K562 (cell line): ENCODE measurements around the gene SRF. TPM values are rescaled to one million over a fixed set of nuclear protein-coding genes. Genes with fewer than 3 reads are reported as not detected.

Source experiments
- ERF ChIP-seq: fragments of 450-650 bp; formaldehyde crosslinking; IDR thresholded peaks from 2 replicates; pipeline ENCODE4 v1.4.0; 2020; ENCODE audit warnings: mild to moderate bottlenecking, mixed read lengths
- EZH2 ChIP-seq: IDR thresholded peaks from 2 replicates; pipeline ENCODE4 v1.6.1; 2012; ENCODE audit warnings: low read depth, mild to moderate bottlenecking, inconsistent platforms, low read length, borderline replicate concordance
- HNRNPL ChIP-seq: fragments of 200-400 bp; formaldehyde crosslinking; IDR thresholded peaks from 2 replicates; pipeline ENCODE4 v1.6.1; 2017; ENCODE audit warnings: low read depth, mild to moderate bottlenecking, low read length
- SRSF3 ChIP-seq: fragments of 200-400 bp; formaldehyde crosslinking; IDR thresholded peaks from 2 replicates; pipeline ENCODE4 v1.6.1; 2016; ENCODE audit warnings: mild to moderate bottlenecking, low read length, moderate library complexity; ENCODE audit not compliant: insufficient read depth
- TSC22D4 ChIP-seq: fragments of 450-650 bp; IDR thresholded peaks from 2 replicates; pipeline ENCODE4 v1.6.1; 2016; ENCODE audit warnings: missing genetic modification characterization, missing biosample characterization, control low read depth
- ZNF174 ChIP-seq: fragments of 250-450 bp; sonication (Bioruptor Pico); IDR thresholded peaks from 2 replicates; pipeline ENCODE4 v1.4.0; 2020; ENCODE audit warnings: mild to moderate bottlenecking
- polyA plus RNA-seq, 8 experiments: library from polyadenylated mRNA; depleted of rRNA in 4 of 8; stranded (reverse) in 5 of 8; unstranded in 3 of 8; fragments of >200 nt; fragmentation: Nextera tagmentation in 2 of 8; fragmentation: Illumina TruSeq in 1 of 8; extraction: Ambion mirVana in 2 of 8; extraction: Trizol in 1 of 8; gene quantifications; 2 replicates each; pipeline versions ENCODE4 v1.2.1 to v1.2.3, GENCODE V29; 2011 to 2014; ENCODE audit warnings: inconsistent platforms in 1 of 8, missing spikeins in 1 of 8
- total RNA-seq, 7 experiments: library from RNA; depleted of rRNA in 6 of 7; stranded (reverse); fragments of >200 nt in 6 of 7; fragmentation: Illumina TruSeq in 2 of 7; extraction: Trizol in 2 of 7; gene quantifications; 2 replicates each; pipeline versions ENCODE4 v1.2.1 to v1.2.3, GENCODE V29; 2011 to 2021; ENCODE audit warnings: low replicate concordance in 1 of 7
- TF ChIP-seq, protein P1 (sequence below): sonication (generic); formaldehyde crosslinking; IDR thresholded peaks from 2 replicates; pipeline ENCODE4 v1.8.0; 2023; ENCODE audit warnings: missing genetic modification reagents, mild to moderate bottlenecking, borderline replicate concordance
- TF ChIP-seq, protein P2 (sequence below): sonication (generic); formaldehyde crosslinking; IDR thresholded peaks from 2 replicates; pipeline ENCODE4 v1.8.0; 2022; ENCODE audit warnings: missing genetic modification reagents, mild to moderate bottlenecking, moderate library complexity, borderline replicate concordance
- TF ChIP-seq, protein P3 (sequence below): sonication (generic); formaldehyde crosslinking; IDR thresholded peaks from 2 replicates; pipeline ENCODE4 v1.8.0; 2022; ENCODE audit warnings: missing genetic modification reagents, mild to moderate bottlenecking, borderline replicate concordance

The SRF gene
- total and polyA plus RNA-seq, 9 of the 15 experiments (the other 6 are each of a cell fraction or from before 2014, with no cell fraction given), result 2.5 to 37.0 (median 24.6) TPM

DNA sequence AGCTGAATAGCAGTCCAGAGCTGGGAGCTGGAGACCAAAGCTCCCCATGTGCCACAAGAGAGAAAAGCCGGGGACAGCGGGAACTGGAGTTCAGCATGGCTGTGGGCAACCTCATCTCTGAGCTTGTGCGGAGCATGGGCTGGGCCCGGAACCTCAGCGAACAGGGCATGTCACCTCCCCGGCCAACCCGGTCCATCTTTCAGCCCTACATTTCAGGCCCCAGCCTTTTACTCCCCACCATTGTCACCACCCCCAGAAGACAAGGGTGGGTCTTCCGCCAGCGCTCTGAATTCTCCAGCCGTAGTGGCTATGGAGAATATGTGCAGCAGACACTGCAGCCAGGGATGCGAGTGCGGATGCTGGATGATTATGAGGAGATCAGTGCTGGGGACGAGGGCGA, 14.9 kb downstream of the SRF start (continued):
- TF ChIP-seq, protein P1, sequence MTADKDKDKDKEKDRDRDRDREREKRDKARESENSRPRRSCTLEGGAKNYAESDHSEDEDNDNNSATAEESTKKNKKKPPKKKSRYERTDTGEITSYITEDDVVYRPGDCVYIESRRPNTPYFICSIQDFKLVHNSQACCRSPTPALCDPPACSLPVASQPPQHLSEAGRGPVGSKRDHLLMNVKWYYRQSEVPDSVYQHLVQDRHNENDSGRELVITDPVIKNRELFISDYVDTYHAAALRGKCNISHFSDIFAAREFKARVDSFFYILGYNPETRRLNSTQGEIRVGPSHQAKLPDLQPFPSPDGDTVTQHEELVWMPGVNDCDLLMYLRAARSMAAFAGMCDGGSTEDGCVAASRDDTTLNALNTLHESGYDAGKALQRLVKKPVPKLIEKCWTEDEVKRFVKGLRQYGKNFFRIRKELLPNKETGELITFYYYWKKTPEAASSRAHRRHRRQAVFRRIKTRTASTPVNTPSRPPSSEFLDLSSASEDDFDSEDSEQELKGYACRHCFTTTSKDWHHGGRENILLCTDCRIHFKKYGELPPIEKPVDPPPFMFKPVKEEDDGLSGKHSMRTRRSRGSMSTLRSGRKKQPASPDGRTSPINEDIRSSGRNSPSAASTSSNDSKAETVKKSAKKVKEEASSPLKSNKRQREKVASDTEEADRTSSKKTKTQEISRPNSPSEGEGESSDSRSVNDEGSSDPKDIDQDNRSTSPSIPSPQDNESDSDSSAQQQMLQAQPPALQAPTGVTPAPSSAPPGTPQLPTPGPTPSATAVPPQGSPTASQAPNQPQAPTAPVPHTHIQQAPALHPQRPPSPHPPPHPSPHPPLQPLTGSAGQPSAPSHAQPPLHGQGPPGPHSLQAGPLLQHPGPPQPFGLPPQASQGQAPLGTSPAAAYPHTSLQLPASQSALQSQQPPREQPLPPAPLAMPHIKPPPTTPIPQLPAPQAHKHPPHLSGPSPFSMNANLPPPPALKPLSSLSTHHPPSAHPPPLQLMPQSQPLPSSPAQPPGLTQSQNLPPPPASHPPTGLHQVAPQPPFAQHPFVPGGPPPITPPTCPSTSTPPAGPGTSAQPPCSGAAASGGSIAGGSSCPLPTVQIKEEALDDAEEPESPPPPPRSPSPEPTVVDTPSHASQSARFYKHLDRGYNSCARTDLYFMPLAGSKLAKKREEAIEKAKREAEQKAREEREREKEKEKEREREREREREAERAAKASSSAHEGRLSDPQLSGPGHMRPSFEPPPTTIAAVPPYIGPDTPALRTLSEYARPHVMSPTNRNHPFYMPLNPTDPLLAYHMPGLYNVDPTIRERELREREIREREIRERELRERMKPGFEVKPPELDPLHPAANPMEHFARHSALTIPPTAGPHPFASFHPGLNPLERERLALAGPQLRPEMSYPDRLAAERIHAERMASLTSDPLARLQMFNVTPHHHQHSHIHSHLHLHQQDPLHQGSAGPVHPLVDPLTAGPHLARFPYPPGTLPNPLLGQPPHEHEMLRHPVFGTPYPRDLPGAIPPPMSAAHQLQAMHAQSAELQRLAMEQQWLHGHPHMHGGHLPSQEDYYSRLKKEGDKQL, result no peak
- TF ChIP-seq EZH2 (no peak), ZNF174 (CRISPR knock-in tag) (no peak), SRSF3 (no peak), TSC22D4 (tag) (no peak), ERF (CRISPR knock-in tag) (no peak), HNRNPL (no peak)
- TF ChIP-seq, protein P2, sequence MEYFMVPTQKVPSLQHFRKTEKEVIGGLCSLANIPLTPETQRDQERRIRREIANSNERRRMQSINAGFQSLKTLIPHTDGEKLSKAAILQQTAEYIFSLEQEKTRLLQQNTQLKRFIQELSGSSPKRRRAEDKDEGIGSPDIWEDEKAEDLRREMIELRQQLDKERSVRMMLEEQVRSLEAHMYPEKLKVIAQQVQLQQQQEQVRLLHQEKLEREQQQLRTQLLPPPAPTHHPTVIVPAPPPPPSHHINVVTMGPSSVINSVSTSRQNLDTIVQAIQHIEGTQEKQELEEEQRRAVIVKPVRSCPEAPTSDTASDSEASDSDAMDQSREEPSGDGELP (CRISPR knock-in tag), result no peak
- TF ChIP-seq, protein P3, sequence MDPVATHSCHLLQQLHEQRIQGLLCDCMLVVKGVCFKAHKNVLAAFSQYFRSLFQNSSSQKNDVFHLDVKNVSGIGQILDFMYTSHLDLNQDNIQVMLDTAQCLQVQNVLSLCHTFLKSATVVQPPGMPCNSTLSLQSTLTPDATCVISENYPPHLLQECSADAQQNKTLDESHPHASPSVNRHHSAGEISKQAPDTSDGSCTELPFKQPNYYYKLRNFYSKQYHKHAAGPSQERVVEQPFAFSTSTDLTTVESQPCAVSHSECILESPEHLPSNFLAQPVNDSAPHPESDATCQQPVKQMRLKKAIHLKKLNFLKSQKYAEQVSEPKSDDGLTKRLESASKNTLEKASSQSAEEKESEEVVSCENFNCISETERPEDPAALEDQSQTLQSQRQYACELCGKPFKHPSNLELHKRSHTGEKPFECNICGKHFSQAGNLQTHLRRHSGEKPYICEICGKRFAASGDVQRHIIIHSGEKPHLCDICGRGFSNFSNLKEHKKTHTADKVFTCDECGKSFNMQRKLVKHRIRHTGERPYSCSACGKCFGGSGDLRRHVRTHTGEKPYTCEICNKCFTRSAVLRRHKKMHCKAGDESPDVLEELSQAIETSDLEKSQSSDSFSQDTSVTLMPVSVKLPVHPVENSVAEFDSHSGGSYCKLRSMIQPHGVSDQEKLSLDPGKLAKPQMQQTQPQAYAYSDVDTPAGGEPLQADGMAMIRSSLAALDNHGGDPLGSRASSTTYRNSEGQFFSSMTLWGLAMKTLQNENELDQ (CRISPR knock-in tag), result no peak
- TF ChIP-seq, all 486 proteins: peak for 0
